SK-N-MC (cell line): ENCODE results near the gene CD74.

Source experiments
- DNase-seq: peaks from one replicate; pipeline ENCODE4 v3.0.0-alpha.2; 2011; ENCODE audit warnings: low read depth, low spot score
- H3K27ac ChIP-seq: fragments of 200-600 bp; sonication (generic); 2 replicates; pipeline ENCODE4 v1.5.1; 2016; ENCODE audit warnings: mixed run types
- H3K36me3 ChIP-seq: fragments of 200-600 bp; sonication (generic); 2 replicates; pipeline ENCODE4 v1.6.1; 2017; ENCODE audit warnings: antibody characterized with exemption, low read length, mixed read lengths; ENCODE audit not compliant: insufficient read depth
- H3K4me3 ChIP-seq: fragments of 200-600 bp; sonication (generic); 2 replicates; pipeline ENCODE4 v1.5.1; 2016
- H3K9ac ChIP-seq: fragments of 200-600 bp; sonication (generic); 2 replicates; pipeline ENCODE4 v1.8.0; 2017; ENCODE audit warnings: mixed run types, mixed read lengths; ENCODE audit not compliant: insufficient read length
- H3K9me3 ChIP-seq: fragments of 200-600 bp; sonication (generic); 2 replicates; pipeline ENCODE4 v1.6.1; 2017; ENCODE audit warnings: low read depth, mild to moderate bottlenecking, antibody characterized with exemption, low read length, moderate library complexity, mixed read lengths
- EZH2 ChIP-seq: fragments of 200-600 bp; sonication (generic); IDR thresholded peaks from one replicate; pipeline ENCODE4 v1.6.1; 2017; ENCODE audit warnings: antibody characterized with exemption
- FOXP2 ChIP-seq: optimal IDR thresholded peaks from 2 replicates; pipeline ENCODE3; 2011; ENCODE audit warnings: mild to moderate bottlenecking, moderate library complexity; ENCODE audit not compliant: insufficient read depth; ENCODE audit errors: extremely low read length, control extremely low read depth
- POLR2AphosphoS5 ChIP-seq: IDR thresholded peaks from 2 replicates; pipeline ENCODE4 v1.6.1; 2012; ENCODE audit warnings: mild to moderate bottlenecking, low read depth, low read length, borderline replicate concordance

The CD74 gene

GRCh38 chr5:150452914-150453313, 40.2 kb upstream of the CD74 start:
- TF ChIP-seq POLR2AphosphoS5, result no peak
- TF ChIP-seq FOXP2, result no peak
- no peak for TF ChIP-seq EZH2
- Histone ChIP-seq H3K4me3 (no peak overlapping the region), H3K9ac (no peak overlapping the region), H3K27ac (no peak overlapping the region), H3K36me3 (peaks cover 13% of the 10 kb centered on the region), H3K9me3 (peaks cover 4% of the 10 kb centered on the region; the same call in 1 of the 2 replicates)
- DNase-seq, result no peak

DNA sequence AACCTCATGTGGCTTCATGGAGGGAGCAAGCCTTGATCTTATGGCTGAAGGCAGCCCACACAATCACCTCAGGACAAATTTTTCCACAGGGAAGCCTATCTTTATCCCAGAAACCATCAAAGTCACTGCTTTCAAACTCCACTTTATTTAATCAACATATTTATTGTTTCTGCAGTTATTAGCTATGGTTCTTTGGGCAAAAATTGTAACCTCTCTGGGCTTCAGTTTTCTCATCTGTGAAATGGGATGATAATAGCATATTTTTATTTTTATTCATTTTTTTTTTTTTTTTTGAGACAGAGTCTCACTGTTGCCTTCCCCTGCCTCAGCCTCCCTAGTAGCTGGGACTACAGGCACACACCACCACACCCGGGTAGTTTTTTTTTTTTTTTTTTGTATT, 38.9 kb upstream of the CD74 start:
- Histone ChIP-seq H3K36me3 (peaks cover 26% of the 10 kb centered on the region), H3K4me3 (no peak overlapping the region), H3K27ac (no peak overlapping the region), H3K9ac (no peak overlapping the region), H3K9me3 (peaks cover 4% of the 10 kb centered on the region; the same call in 1 of the 2 replicates)
- TF ChIP-seq EZH2, result no peak
- no peak for TF ChIP-seq POLR2AphosphoS5
- TF ChIP-seq FOXP2, result no peak
- DNase-seq, result no peak

GRCh38 chr5:150449517-150450339, 37.0 kb upstream of the CD74 start, which contains the start of gene RPS14:
Gene RPS14 (minus strand): TSS chr5:150449739. CDS start chr5:150447733, 2,006 bp downstream.
- Histone ChIP-seq H3K4me3 (peak within 1 kb of the TSS; percentile 97), H3K9me3 (peaks cover 4% of the 10 kb centered on the region; the same call in 1 of the 2 replicates), H3K9ac (peak within 1 kb of the TSS; percentile 100), H3K27ac (peak within 1 kb of the TSS; percentile 97), H3K36me3 (peaks cover 45% of the 10 kb centered on the region)
- TF ChIP-seq FOXP2 (peak; percentile 22), POLR2AphosphoS5 (peak; percentile 99), EZH2 (no peak)
- peak; percentile 87 for DNase-seq

DNA sequence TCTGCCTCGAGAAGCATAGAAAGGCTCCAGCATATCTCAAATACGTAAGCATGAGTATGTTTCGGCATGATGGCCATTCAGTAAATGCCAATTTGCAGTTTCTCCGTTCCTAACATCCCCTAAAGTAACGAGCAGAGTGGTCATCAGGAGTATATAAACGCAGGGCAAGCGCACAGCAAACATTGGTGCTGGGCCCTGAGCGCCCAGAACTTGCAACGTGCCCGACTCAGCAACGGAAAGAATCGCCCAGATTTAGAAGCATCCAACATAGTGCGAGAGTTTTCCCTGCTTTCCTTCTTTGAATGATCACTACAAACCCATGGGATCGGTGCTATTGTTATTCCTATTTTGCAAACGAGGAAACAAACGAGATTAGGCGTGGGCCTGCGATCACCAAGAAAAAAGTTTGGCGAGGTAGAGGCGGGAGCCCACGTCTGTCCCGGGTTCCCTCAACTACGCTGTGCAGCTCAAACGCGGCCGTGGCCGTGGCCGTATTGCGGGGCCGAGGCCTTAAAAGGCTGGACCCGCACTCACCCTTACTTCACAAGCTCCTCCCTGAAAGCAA, 36.3 kb upstream of the CD74 start:
- Histone ChIP-seq H3K9ac (peak overlapping the region; percentile 100), H3K4me3 (peak overlapping the region; percentile 97), H3K9me3 (peaks cover 4% of the 10 kb centered on the region; the same call in 1 of the 2 replicates), H3K36me3 (peaks cover 52% of the 10 kb centered on the region), H3K27ac (peak overlapping the region; percentile 97)
- TF ChIP-seq EZH2 (no peak), FOXP2 (no peak), POLR2AphosphoS5 (no peak)
- DNase-seq, result no peak

GRCh38 chr5:150448334-150448733, 35.6 kb upstream of the CD74 start:
- Histone ChIP-seq H3K27ac (peak overlapping the region; percentile 97), H3K9ac (peak overlapping the region; percentile 100), H3K9me3 (peaks cover 4% of the 10 kb centered on the region; the same call in 1 of the 2 replicates), H3K4me3 (peak overlapping the region; percentile 97), H3K36me3 (peaks cover 59% of the 10 kb centered on the region)
- DNase-seq, result no peak
- TF ChIP-seq FOXP2, result no peak
- 0 out of 2 replicates have a peak, but pooled peaks have one; percentile 9 for TF ChIP-seq POLR2AphosphoS5

DNA sequence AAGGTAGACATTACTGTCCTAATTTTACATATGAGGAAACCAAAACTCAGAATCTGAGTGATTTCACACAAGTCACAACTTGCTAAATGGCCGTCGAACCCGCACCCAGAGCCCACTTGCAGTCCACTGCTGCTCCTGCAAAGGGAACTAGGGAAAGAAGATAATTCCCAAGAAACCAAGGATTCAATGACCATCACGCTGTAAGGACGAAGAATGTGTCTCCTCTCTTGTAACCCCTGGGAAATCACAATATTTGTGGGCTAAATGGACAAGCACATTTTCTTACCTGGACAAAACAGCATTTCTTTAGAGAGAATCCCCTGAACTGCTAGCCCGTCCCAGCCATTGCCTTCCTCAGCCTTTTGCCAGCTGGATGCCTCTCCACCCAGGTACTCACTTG, 34.5 kb upstream of the CD74 start:
- Histone ChIP-seq H3K9me3 (peaks cover 4% of the 10 kb centered on the region; the same call in 1 of the 2 replicates), H3K4me3 (peak overlapping the region; percentile 97), H3K27ac (peak overlapping the region; percentile 97; the same call in 1 of the 2 replicates), H3K9ac (peak overlapping the region; percentile 100), H3K36me3 (peaks cover 65% of the 10 kb centered on the region)
- DNase-seq, result no peak
- TF ChIP-seq EZH2 (no peak), FOXP2 (no peak), POLR2AphosphoS5 (no peak)

GRCh38 chr5:150446583-150446982, 33.9 kb upstream of the CD74 start:
- no peak for DNase-seq
- TF ChIP-seq POLR2AphosphoS5 (no peak), EZH2 (no peak), FOXP2 (no peak)
- peaks cover 4% of the 10 kb centered on the region; the same call in 1 of the 2 replicates for H3K9me3 ChIP-seq
- no peak overlapping the region for H3K4me3 ChIP-seq
- H3K36me3 ChIP-seq, result peaks cover 65% of the 10 kb centered on the region
- H3K9ac ChIP-seq, result peak overlapping the region; percentile 100
- H3K27ac ChIP-seq, result peak overlapping the region; percentile 4; the same call in 1 of the 2 replicates

- Histone ChIP-seq H3K9ac (no peak overlapping the region), H3K27ac (peak overlapping the region; percentile 16; the same call in 1 of the 2 replicates), H3K9me3 (peaks cover 4% of the 10 kb centered on the region; the same call in 1 of the 2 replicates), H3K4me3 (no peak overlapping the region), H3K36me3 (peaks cover 65% of the 10 kb centered on the region)
- DNase-seq, result no peak
- no peak for TF ChIP-seq POLR2AphosphoS5
- no peak for TF ChIP-seq FOXP2
- no peak for TF ChIP-seq EZH2
These were observed 33.4 kb upstream of the CD74 start for GRCh38 chr5:150446088-150446487.
